ENCODE measurements around the gene UTP25.

GRCh38 chr1:209805875-209806760 lies 21.7 kb upstream of the UTP25 start, which contains the start of gene IRF6:
- TF ChIP-seq CTCF (IDR thresholded peaks at IDR 0.05) (no peak), POLR2A (IDR thresholded peaks at IDR 0.05) (no peak)

Measured in testis (tissue), 2 donors.